GM12878 (cell line): ENCODE measurements around the gene TNK2. TPM values are rescaled to one million over a fixed set of nuclear protein-coding genes. Genes with fewer than 3 reads are reported as not detected.
"Not testable (repeated sequence)": the region's sequence is repeated elsewhere in the genome, so short reads cannot be mapped to it uniquely, and the experiment has no call there.

Source experiments
- ATAC-seq: fragments of 200-7000 bp; cut with Tn5 transposase; 3 replicates; pipeline ENCODE4 v1.9.1; 2020; ENCODE audit warnings: mild to moderate bottlenecking, moderate library complexity
- BruUV-seq: library from RNA; stranded (reverse); fragments of 400-500 nt; replicated peaks from 2 replicates; lab custom pipeline; 2021; lab: Mats Ljungman, UMichigan
- CTCF ChIA-PET: fragments of 300-600 bp; sonication (Branson Sonifier 250); formaldehyde crosslinking; extraction: SDS; loops from one replicate; lab custom pipeline; 2021; ENCODE audit warnings: inconsistent platforms; lab: Yijun Ruan, JAX
- POLR2A ChIA-PET: fragments of 350-600 bp; formaldehyde crosslinking; extraction: SDS; loops from one replicate; lab custom pipeline; 2021; ENCODE audit warnings: inconsistent platforms; lab: Charles Lee
- RAD21 ChIA-PET: fragments of 300-600 bp; sonication (Branson Sonifier 250); formaldehyde crosslinking; loops from one replicate; lab custom pipeline; 2023; ENCODE audit warnings: antibody characterized with exemption; ENCODE audit not compliant: unreplicated experiment; lab: Charles Lee
- SMC1A ChIA-PET: fragments of 300-600 bp; sonication (Branson Sonifier 250); formaldehyde crosslinking; loops from one replicate; lab custom pipeline; 2023; ENCODE audit not compliant: unreplicated experiment, uncharacterized antibody; lab: Charles Lee
- DNase-seq: peaks from one replicate; pipeline ENCODE4 v3.0.0-alpha.2; 2011; ENCODE audit warnings: low read depth, low spot score
- FAIRE-seq: peaks from 3 replicates; lab custom pipeline; 2011; peaks lifted over from hg19 to GRCh38; lab: Jason Lieb, UNC
- H2AFZ ChIP-seq: 2 replicates; pipeline ENCODE4 v1.6.0; 2011; ENCODE audit warnings: low read depth, low read length, control low read depth; ENCODE audit not compliant: control insufficient read depth
- H3K27ac ChIP-seq: 2 replicates; pipeline ENCODE4 v1.5.1; 2011; ENCODE audit warnings: control low read depth; ENCODE audit not compliant: control insufficient read depth, insufficient read depth
- H3K27me3 ChIP-seq, 2 experiments: replicated peaks in 1 of 2; 2 replicates each; pipeline versions ENCODE4 v1.6.0 to v1.6.1; 2011; ENCODE audit warnings: low read length in 1 of 2; ENCODE audit not compliant: control insufficient read depth in 2 of 2, insufficient read depth in 2 of 2
- H3K36me3 ChIP-seq, 2 experiments: 2 replicates each; pipeline ENCODE4 v1.5.1; 2011; ENCODE audit warnings: low read length in 1 of 2; ENCODE audit not compliant: control insufficient read depth in 2 of 2, insufficient read depth in 2 of 2
- H3K4me1 ChIP-seq: 2 replicates; pipeline ENCODE4 v1.6.1; 2011; ENCODE audit warnings: mild to moderate bottlenecking, low read length, moderate library complexity, mixed read lengths; ENCODE audit not compliant: control insufficient read depth, insufficient read depth
- H3K4me2 ChIP-seq: 2 replicates; pipeline ENCODE4 v1.6.0; 2011; ENCODE audit warnings: control low read depth; ENCODE audit not compliant: control insufficient read depth, insufficient read depth
- H3K4me3 ChIP-seq: fragments of 200-600 bp; sonication (generic); 2 replicates; pipeline ENCODE4 v1.5.1; 2016
- H3K79me2 ChIP-seq: 2 replicates; pipeline ENCODE4 v1.6.0; 2011; ENCODE audit warnings: low read length; ENCODE audit not compliant: control insufficient read depth, insufficient read depth
- H3K9ac ChIP-seq: 2 replicates; pipeline ENCODE4 v1.8.0; 2011; ENCODE audit warnings: low read length, control low read depth, mixed read lengths; ENCODE audit not compliant: control insufficient read depth, insufficient read depth
- H3K9me3 ChIP-seq: replicated peaks from 3 replicates; pipeline ENCODE4 v1.5.1; 2011; ENCODE audit warnings: mild to moderate bottlenecking, low read length; ENCODE audit not compliant: control insufficient read depth, insufficient read depth
- H4K20me1 ChIP-seq: 2 replicates; pipeline ENCODE4 v1.6.0; 2011; ENCODE audit not compliant: control insufficient read depth, insufficient read depth
- BHLHE40 ChIP-seq, 2 experiments: fragments of 450-650 bp in 1 of 2; IDR thresholded peaks; 2 replicates each; pipeline ENCODE4 v1.6.1; 2011 to 2017; ENCODE audit warnings: low read depth in 2 of 2, borderline replicate concordance in 1 of 2, improper control_type of control experiment in 1 of 2, low read length in 1 of 2, mild to moderate bottlenecking in 1 of 2
- NBN ChIP-seq: fragments of 450-650 bp; IDR thresholded peaks from 2 replicates; pipeline ENCODE4 v1.6.1; 2016
- NR2F1 ChIP-seq: fragments of 450-650 bp; conservative IDR thresholded peaks from 2 replicates; pipeline ENCODE4 v1.6.1; 2017; ENCODE audit warnings: mild to moderate bottlenecking
- WGBS: methylation state at CpG from one replicate; pipeline ENCODE4 v1.1.6; 2016; ENCODE audit warnings: low lambda C conversion rate; ENCODE audit not compliant: insufficient replicate concordance, insufficient coverage; ENCODE audit errors: missing lambda C conversion rate; 5-methylcytosine and 5-hydroxymethylcytosine counted together
- in situ Hi-C: fragments of 300-500 bp; cut with MboI; formaldehyde crosslinking; loops from 9 replicates; pipeline ENCODE4 v1.14.3; 2018; ENCODE audit warnings: mixed read lengths
- intact Hi-C: fragments of 100-400 bp; cut with micrococcal nuclease; formaldehyde crosslinking; loops from one replicate; pipeline ENCODE4 v1.14.2; 2022; ENCODE audit not compliant: unreplicated experiment
- polyA plus RNA-seq, 11 experiments: library from polyadenylated mRNA; depleted of rRNA in 4 of 11; unstranded in 6 of 11; stranded (reverse) in 5 of 11; fragments of >200 nt; fragmentation: Nextera tagmentation in 4 of 11; fragmentation: Illumina TruSeq in 1 of 11; extraction: Ambion mirVana in 4 of 11; extraction: Trizol in 1 of 11; gene quantifications; 1 replicate in 1 of 11; 2 replicates in 10 of 11; pipeline versions ENCODE4 v1.2.1 to v1.2.3, GENCODE V29; 2011 to 2016; ENCODE audit warnings: inconsistent platforms in 2 of 11, missing spikeins in 2 of 11, low read depth in 1 of 11
- total RNA-seq, 4 experiments: library from RNA; depleted of rRNA in 3 of 4; stranded (reverse); fragments of >200 nt in 3 of 4; fragmentation: Illumina TruSeq in 1 of 4; extraction: Trizol in 1 of 4; gene quantifications; 2 replicates each; pipeline versions ENCODE4 v1.2.1 to v1.2.3, GENCODE V29; 2013 to 2021

Gene TNK2
- total and polyA plus RNA-seq, 10 of the 15 experiments (the other 5 are each of a cell fraction or from before 2014, with no cell fraction given): 0.13 to 47.8 (median 10.8) TPM

DNA sequence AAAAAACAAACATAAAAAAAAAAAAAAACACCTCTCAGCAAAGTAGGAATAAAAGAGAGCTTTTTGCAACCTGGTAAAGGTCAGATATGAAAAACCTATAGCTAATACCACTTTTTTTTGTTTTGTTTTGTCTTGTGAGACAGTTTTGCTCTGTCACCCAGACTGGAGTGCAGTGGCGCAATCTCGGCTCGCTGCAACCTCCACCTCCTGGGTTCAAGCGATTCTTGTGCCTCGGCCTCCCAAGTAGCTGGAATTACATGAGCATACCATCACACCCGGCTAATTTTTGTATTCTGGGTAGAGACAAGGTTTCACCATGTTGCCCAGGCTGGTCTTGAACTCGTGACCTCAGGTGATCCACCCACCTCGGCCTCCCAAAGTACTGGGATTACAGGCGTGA is 5.7 kb downstream of the TNK2 start:
- intact Hi-C loops: loop anchor here (5.0 to 10.0 kb wide), 2 partner anchors 292 to 360 kb away; partner anchors contain the start of gene PPP1R2
- Histone ChIP-seq H3K4me1 (peaks cover 54% of the 10 kb centered on the region), H3K79me2 (peaks cover 80% of the 10 kb centered on the region), H3K4me2 (peak overlapping the region; percentile 62; the same call in 1 of the 2 replicates)
- DNase-seq, H2AFZ ChIP-seq, H3K9ac ChIP-seq, H3K4me3 ChIP-seq, BruUV-seq, FAIRE-seq, H3K27me3 ChIP-seq, H3K36me3 ChIP-seq, H4K20me1 ChIP-seq, in situ Hi-C loops, H3K9me3 ChIP-seq, H3K27ac ChIP-seq, ATAC-seq: not testable (repeated sequence)
- SMC1A ChIA-PET: interaction anchor here (0.8 to 1.3 kb wide), 2 partner anchors 9 to 41 kb away, joined by 3 to 4 read pairs; no protein-coding TSS in a partner anchor
- POLR2A ChIA-PET: interaction anchor here (0.6 to 1.2 kb wide), 2 partner anchors 9 to 462 kb away, joined by 3 to 7 read pairs; no protein-coding TSS in a partner anchor
- WGBS: 81% methylated on average over 9 of the region's 9 CpGs
- RAD21 ChIA-PET: interaction anchor here (0.6 to 1.2 kb wide), 3 partner anchors 12 to 460 kb away, joined by 3 to 5 read pairs (median 3); partner anchors contain the start of gene ACAP2
- CTCF ChIA-PET: interaction anchor here (0.6 to 3.4 kb wide), 7 partner anchors 8 to 48 kb away, joined by 3 to 22 read pairs (median 3); no protein-coding TSS in a partner anchor

DNA sequence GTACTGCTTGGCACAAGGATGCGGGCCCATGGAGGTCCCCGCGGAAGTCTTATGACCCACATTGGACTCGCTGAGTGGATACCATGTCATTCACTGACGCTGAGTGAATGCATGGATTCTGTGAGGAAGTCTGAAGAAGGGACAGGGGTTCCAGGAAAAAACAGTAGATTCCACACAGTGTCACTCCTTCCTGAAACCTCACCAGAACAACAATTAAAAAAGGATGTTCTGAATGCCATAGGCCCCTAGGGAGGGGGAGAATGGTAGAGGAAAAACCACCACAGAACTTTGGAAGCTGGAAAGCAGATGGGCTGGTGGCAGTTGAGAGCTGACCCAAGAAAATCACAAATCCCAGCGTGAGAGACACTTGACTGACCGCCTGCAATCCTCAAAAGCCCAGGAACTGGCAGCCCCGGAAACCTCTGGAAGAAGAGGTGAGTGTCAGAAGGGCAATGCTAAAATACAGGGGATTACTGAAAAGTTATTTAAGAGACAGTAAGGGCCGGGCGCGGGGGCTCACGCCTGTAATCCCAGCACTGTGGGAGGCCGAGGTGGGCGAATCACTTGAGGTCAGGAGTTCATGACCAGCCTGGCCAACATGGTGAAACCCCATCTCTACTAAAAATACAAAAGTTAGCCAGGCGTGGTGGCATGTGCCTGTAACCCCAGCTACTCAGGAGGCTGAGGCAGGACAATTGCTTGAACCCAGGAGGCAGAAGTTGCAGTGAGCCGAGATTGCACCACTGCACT is 6.3 kb downstream of the TNK2 start:
- H3K4me3 ChIP-seq, in situ Hi-C loops, DNase-seq, BruUV-seq, H2AFZ ChIP-seq, FAIRE-seq, H3K36me3 ChIP-seq, H4K20me1 ChIP-seq, H3K9me3 ChIP-seq, ATAC-seq, H3K27me3 ChIP-seq: not testable (repeated sequence)
- TF ChIP-seq NR2F1 (peak; percentile 73), BHLHE40 (IDR thresholded peaks at IDR 0.05; ENCODE audit: borderline replicate concordance in 1 of 2, low read depth in 2 of 2, low read length in 1 of 2) (peak in 1 of 2 experiments; percentile 76; a peak in 2 of 4 replicates), NBN (0 out of 2 replicates have a peak, but pooled peaks have one; percentile 11)
- peak overlapping the region; percentile 86 for H3K4me2 ChIP-seq
- SMC1A ChIA-PET: interaction anchor here (0.8 to 1.1 kb wide), 2 partner anchors 13 to 40 kb away, joined by 3 read pairs; no protein-coding TSS in a partner anchor
- peak overlapping the region; percentile 53; the same call in 1 of the 2 replicates for H3K27ac ChIP-seq
- peaks cover 74% of the 10 kb centered on the region for H3K79me2 ChIP-seq
- intact Hi-C loops: loop anchor here (5.0 to 10.0 kb wide), 2 partner anchors 293 to 360 kb away; partner anchors contain the start of gene PPP1R2
- WGBS: 50% methylated on average over 15 of the region's 16 CpGs
- peaks cover 54% of the 10 kb centered on the region for H3K4me1 ChIP-seq
- CTCF ChIA-PET: interaction anchor here (0.6 to 3.4 kb wide), 8 partner anchors 8 to 194 kb away, joined by 3 to 22 read pairs (median 3); no protein-coding TSS in a partner anchor
- RAD21 ChIA-PET: interaction anchor here (1.2 kb wide), 2 partner anchors 13 to 43 kb away, joined by 3 to 5 read pairs; no protein-coding TSS in a partner anchor
- peak overlapping the region; percentile 16; the same call in 1 of the 2 replicates for H3K9ac ChIP-seq
- POLR2A ChIA-PET: interaction anchor here (1.2 kb wide), 1 partner anchor 9 kb away, joined by 7 read pairs; no protein-coding TSS in a partner anchor
